HEK293 (cell line): Measurements from ENCODE around the gene PPM1G.
A peak's percentile ranks its signal among the peaks of the same experiment; 100 is the strongest.

ENCODE experiments used
- EGR2 ChIP-seq: fragments of 450-650 bp; formaldehyde crosslinking; IDR thresholded peaks from 2 replicates; pipeline ENCODE4 v1.5.1; 2016; ENCODE audit warnings: low read depth, missing biosample characterization, missing genetic modification characterization
- ELK4 ChIP-seq: IDR thresholded peaks from 2 replicates; pipeline ENCODE4 v1.6.1; 2011; ENCODE audit warnings: mild to moderate bottlenecking, low read depth, low read length, borderline replicate concordance
- HOXC10 ChIP-seq: sonication (generic); formaldehyde crosslinking; IDR thresholded peaks from 2 replicates; pipeline ENCODE4 v1.8.1; 2023; ENCODE audit warnings: mild to moderate bottlenecking, missing genetic modification reagents
- KLF7 ChIP-seq: fragments of 450-650 bp; formaldehyde crosslinking; IDR thresholded peaks from 2 replicates; pipeline ENCODE4 v1.5.1; 2016; ENCODE audit warnings: missing biosample characterization, missing genetic modification characterization, borderline replicate concordance
- OSR2 ChIP-seq: fragments of 450-650 bp; formaldehyde crosslinking; IDR thresholded peaks from 2 replicates; pipeline ENCODE4 v1.5.1; 2016; ENCODE audit warnings: missing biosample characterization, missing genetic modification characterization
- PATZ1 ChIP-seq: fragments of 450-650 bp; formaldehyde crosslinking; IDR thresholded peaks from 2 replicates; pipeline ENCODE4 v1.5.1; 2016; ENCODE audit warnings: missing biosample characterization, missing genetic modification characterization
- PRDM6 ChIP-seq: fragments of 450-650 bp; formaldehyde crosslinking; IDR thresholded peaks from 2 replicates; pipeline ENCODE4 v1.5.1; 2017; ENCODE audit warnings: missing biosample characterization, missing genetic modification characterization
- SALL2 ChIP-seq: fragments of 450-650 bp; formaldehyde crosslinking; IDR thresholded peaks from 2 replicates; pipeline ENCODE4 v1.5.0; 2017; ENCODE audit warnings: missing biosample characterization, mild to moderate bottlenecking, missing genetic modification characterization, borderline replicate concordance
- SCRT2 ChIP-seq: fragments of 450-650 bp; formaldehyde crosslinking; IDR thresholded peaks from 2 replicates; pipeline ENCODE4 v1.5.1; 2016; ENCODE audit warnings: missing biosample characterization, missing genetic modification characterization
- ZBTB10 ChIP-seq: fragments of 450-650 bp; formaldehyde crosslinking; IDR thresholded peaks from 2 replicates; pipeline ENCODE4 v1.5.1; 2016; ENCODE audit warnings: missing biosample characterization, missing genetic modification characterization
- ZFP3 ChIP-seq: fragments of 450-650 bp; formaldehyde crosslinking; IDR thresholded peaks from 2 replicates; pipeline ENCODE4 v1.5.1; 2016; ENCODE audit warnings: low read depth, missing biosample characterization, missing genetic modification characterization
- ZNF223 ChIP-seq: fragments of 450-650 bp; formaldehyde crosslinking; IDR thresholded peaks from 2 replicates; pipeline ENCODE4 v1.5.1; 2016; ENCODE audit warnings: missing biosample characterization, missing genetic modification characterization
- ZNF26 ChIP-seq: fragments of 450-650 bp; formaldehyde crosslinking; IDR thresholded peaks from 2 replicates; pipeline ENCODE4 v1.5.1; 2016; ENCODE audit warnings: missing biosample characterization, missing genetic modification characterization
- ZNF324 ChIP-seq: fragments of 450-650 bp; formaldehyde crosslinking; IDR thresholded peaks from 2 replicates; pipeline ENCODE4 v1.5.1; 2016; ENCODE audit warnings: missing biosample characterization, missing genetic modification characterization
- ZNF391 ChIP-seq: fragments of 450-650 bp; formaldehyde crosslinking; IDR thresholded peaks from 2 replicates; pipeline ENCODE4 v1.5.1; 2016; ENCODE audit warnings: low read depth, missing biosample characterization, missing genetic modification characterization, borderline replicate concordance
- ZNF426 ChIP-seq: fragments of 450-650 bp; formaldehyde crosslinking; IDR thresholded peaks from 2 replicates; pipeline ENCODE4 v1.5.1; 2017; ENCODE audit warnings: missing biosample characterization, missing genetic modification characterization, mild to moderate bottlenecking, inconsistent platforms, moderate library complexity
- ZNF433 ChIP-seq: fragments of 450-650 bp; formaldehyde crosslinking; IDR thresholded peaks from 2 replicates; pipeline ENCODE4 v1.5.1; 2016; ENCODE audit warnings: missing biosample characterization, missing genetic modification characterization, low read depth
- ZNF571 ChIP-seq: fragments of 450-650 bp; formaldehyde crosslinking; IDR thresholded peaks from 2 replicates; pipeline ENCODE4 v1.5.0; 2017; ENCODE audit warnings: missing biosample characterization, missing genetic modification characterization
- ZNF610 ChIP-seq: fragments of 450-650 bp; formaldehyde crosslinking; IDR thresholded peaks from 2 replicates; pipeline ENCODE4 v1.5.1; 2016; ENCODE audit warnings: missing biosample characterization, missing genetic modification characterization, borderline replicate concordance
- ZNF654 ChIP-seq: fragments of 450-650 bp; formaldehyde crosslinking; IDR thresholded peaks from 2 replicates; pipeline ENCODE4 v1.5.1; 2016; ENCODE audit warnings: low read depth, missing biosample characterization, missing genetic modification characterization
- ZSCAN23 ChIP-seq: fragments of 450-650 bp; formaldehyde crosslinking; IDR thresholded peaks from 2 replicates; pipeline ENCODE4 v1.5.1; 2016; ENCODE audit warnings: missing biosample characterization, missing genetic modification characterization
- TF ChIP-seq, protein P1 (sequence below): fragments of 450-650 bp; formaldehyde crosslinking; IDR thresholded peaks from 2 replicates; pipeline ENCODE4 v1.5.1; 2016; ENCODE audit warnings: missing biosample characterization, missing genetic modification characterization, low read depth
- TF ChIP-seq, protein P2 (sequence below): fragments of 450-650 bp; formaldehyde crosslinking; IDR thresholded peaks from 2 replicates; pipeline ENCODE4 v1.5.1; 2017; ENCODE audit warnings: missing biosample characterization, missing genetic modification characterization

PPM1G gene

DNA sequence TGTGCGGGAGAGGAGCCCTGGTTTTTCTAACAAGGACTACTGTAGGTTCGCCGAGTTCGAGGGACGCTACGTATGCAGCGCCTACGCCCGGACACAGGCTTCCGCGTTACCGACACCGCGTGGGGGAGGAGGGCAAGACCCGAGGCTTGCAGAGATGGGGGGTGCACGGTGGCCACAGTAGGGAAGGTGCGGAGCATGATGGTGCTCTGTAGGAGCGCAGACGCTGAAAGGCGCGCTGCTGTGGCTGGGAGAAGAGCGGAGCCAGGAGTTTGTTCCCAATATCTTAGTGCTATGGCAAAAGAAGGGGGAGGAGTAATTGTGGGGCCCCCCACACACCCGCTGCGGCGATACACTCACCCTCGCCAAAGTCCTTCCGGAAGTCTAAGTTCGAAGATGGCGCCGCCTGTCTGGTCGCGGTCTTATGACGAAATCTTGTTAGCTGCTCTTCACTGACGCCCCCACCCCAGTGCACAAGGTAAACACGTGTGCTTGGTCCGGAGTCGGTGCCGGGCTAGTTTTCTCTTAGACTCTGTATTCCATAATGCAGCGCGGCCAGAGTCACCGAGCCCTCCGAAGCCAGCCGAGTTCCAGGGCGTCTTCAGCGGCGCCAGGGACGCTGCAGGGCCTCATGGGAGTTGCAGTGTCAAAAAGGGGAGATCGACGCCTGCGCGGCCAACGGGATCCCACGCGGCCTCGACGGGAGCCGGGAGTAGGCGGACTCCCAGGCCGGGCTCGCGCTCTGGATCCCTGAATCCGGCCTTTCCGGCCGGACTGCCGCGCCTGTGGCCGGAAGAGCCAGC, 52.8 kb downstream of the PPM1G start, which contains the start of gene GTF3C2 (continued):
- TF ChIP-seq, protein P1, sequence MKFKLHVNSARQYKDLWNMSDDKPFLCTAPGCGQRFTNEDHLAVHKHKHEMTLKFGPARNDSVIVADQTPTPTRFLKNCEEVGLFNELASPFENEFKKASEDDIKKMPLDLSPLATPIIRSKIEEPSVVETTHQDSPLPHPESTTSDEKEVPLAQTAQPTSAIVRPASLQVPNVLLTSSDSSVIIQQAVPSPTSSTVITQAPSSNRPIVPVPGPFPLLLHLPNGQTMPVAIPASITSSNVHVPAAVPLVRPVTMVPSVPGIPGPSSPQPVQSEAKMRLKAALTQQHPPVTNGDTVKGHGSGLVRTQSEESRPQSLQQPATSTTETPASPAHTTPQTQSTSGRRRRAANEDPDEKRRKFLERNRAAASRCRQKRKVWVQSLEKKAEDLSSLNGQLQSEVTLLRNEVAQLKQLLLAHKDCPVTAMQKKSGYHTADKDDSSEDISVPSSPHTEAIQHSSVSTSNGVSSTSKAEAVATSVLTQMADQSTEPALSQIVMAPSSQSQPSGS (tag by site-specific recombination): 0 out of 2 replicates have a peak, but pooled peaks have one; percentile 42
- TF ChIP-seq ZSCAN23 (no peak), ZNF654 (tag by site-specific recombination) (no peak), ZFP3 (no peak), OSR2 (tag by site-specific recombination) (no peak), ZNF571 (no peak), ZBTB10 (peak; percentile 85), KLF7 (tag by site-specific recombination) (0 out of 2 replicates have a peak, but pooled peaks have one; percentile 22), SALL2 (no peak), ZNF26 (tag by site-specific recombination) (no peak), ZNF610 (tag by site-specific recombination) (no peak), SCRT2 (tag by site-specific recombination) (no peak), ZNF433 (tag by site-specific recombination) (no peak), PRDM6 (tag by site-specific recombination) (no peak), ZNF426 (tag by site-specific recombination) (no peak), ZNF391 (tag by site-specific recombination) (no peak), EGR2 (tag by site-specific recombination) (peak; percentile 67), HOXC10 (CRISPR knock-in tag) (no peak), ELK4 (0 out of 2 replicates have a peak, but pooled peaks have one; percentile 43), ZNF324 (0 out of 2 replicates have a peak, but pooled peaks have one; percentile 26), PATZ1 (peak; percentile 95), ZNF223 (tag by site-specific recombination) (no peak)
- TF ChIP-seq, protein P2, sequence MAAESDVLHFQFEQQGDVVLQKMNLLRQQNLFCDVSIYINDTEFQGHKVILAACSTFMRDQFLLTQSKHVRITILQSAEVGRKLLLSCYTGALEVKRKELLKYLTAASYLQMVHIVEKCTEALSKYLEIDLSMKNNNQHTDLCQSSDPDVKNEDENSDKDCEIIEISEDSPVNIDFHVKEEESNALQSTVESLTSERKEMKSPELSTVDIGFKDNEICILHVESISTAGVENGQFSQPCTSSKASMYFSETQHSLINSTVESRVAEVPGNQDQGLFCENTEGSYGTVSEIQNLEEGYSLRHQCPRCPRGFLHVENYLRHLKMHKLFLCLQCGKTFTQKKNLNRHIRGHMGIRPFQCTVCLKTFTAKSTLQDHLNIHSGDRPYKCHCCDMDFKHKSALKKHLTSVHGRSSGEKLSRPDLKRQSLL: 0 out of 2 replicates have a peak, but pooled peaks have one; percentile 10
